Activated T-cell treated with anti-CD3 and anti-CD28 coated beads, Interleukin-2, amount 50 U/mL, for 1 hour (primary cell): ENCODE results near the gene CCDC27.
"Not testable (repeated sequence)": the region's sequence is repeated elsewhere in the genome, so short reads cannot be mapped to it uniquely, and the experiment has no call there.

Experiments used
- DNase-seq: peaks from one replicate; pipeline ENCODE4 v3.0.0-alpha.2; 2020

Gene CCDC27

GRCh38 chr1:3738943-3739342 lies 13.3 kb upstream of the CCDC27 start:
- no peak for DNase-seq

GRCh38 chr1:3740042-3740441 lies 12.2 kb upstream of the CCDC27 start:
- no peak for DNase-seq

- no peak for DNase-seq
Measured at GRCh38 chr1:3740752-3741151, 11.5 kb upstream of the CCDC27 start.

GRCh38 chr1:3741566-3742438 lies 10.4 kb upstream of the CCDC27 start:
- DNase-seq: no peak

GRCh38 chr1:3742439-3743298 lies 9.6 kb upstream of the CCDC27 start:
- no peak for DNase-seq

- DNase-seq: no peak
Measured at GRCh38 chr1:3743421-3743820, 8.8 kb upstream of the CCDC27 start.

- no peak for DNase-seq
Measured at GRCh38 chr1:3743826-3744225, 8.4 kb upstream of the CCDC27 start.

- no peak for DNase-seq
Measured at GRCh38 chr1:3744646-3745045, 7.6 kb upstream of the CCDC27 start.

GRCh38 chr1:3745071-3745470 lies 7.2 kb upstream of the CCDC27 start:
- no peak for DNase-seq

- DNase-seq: no peak
Measured at GRCh38 chr1:3745590-3746381, 6.5 kb upstream of the CCDC27 start.

- DNase-seq: no peak
Measured at GRCh38 chr1:3746389-3746829, 5.8 kb upstream of the CCDC27 start.

GRCh38 chr1:3746830-3747521 lies 5.3 kb upstream of the CCDC27 start:
- peak; percentile 90 for DNase-seq

GRCh38 chr1:3747522-3747848 lies 4.8 kb upstream of the CCDC27 start:
- DNase-seq: no peak

- DNase-seq: no peak
Measured at GRCh38 chr1:3747903-3748302, 4.3 kb upstream of the CCDC27 start.

GRCh38 chr1:3748316-3748900 lies 3.8 kb upstream of the CCDC27 start:
- DNase-seq: not testable (repeated sequence)

GRCh38 chr1:3749512-3749911 lies 2.7 kb upstream of the CCDC27 start:
- no peak for DNase-seq

- no peak for DNase-seq
Measured at GRCh38 chr1:3750741-3751140, 1.5 kb upstream of the CCDC27 start.

- DNase-seq: no peak
Measured at GRCh38 chr1:3753656-3754454, 1.6 kb downstream of the CCDC27 start.

- no peak for DNase-seq
Measured at GRCh38 chr1:3756394-3756793, 4.1 kb downstream of the CCDC27 start.

GRCh38 chr1:3759164-3759563 lies 6.9 kb downstream of the CCDC27 start:
- no peak for DNase-seq

- DNase-seq: no peak
Measured at GRCh38 chr1:3759796-3760195, 7.5 kb downstream of the CCDC27 start.
